ENCODE measurements around the gene TMTC3. TPM values are rescaled to one million over a fixed set of nuclear protein-coding genes. Genes with fewer than 3 reads are reported as not detected.
A peak's percentile ranks its signal among the peaks of the same experiment; 100 is the strongest.

Gene TMTC3
- polyA plus RNA-seq, 1 of the 3 experiments (the other 2 are of a cell fraction): 2.8 TPM

DNA sequence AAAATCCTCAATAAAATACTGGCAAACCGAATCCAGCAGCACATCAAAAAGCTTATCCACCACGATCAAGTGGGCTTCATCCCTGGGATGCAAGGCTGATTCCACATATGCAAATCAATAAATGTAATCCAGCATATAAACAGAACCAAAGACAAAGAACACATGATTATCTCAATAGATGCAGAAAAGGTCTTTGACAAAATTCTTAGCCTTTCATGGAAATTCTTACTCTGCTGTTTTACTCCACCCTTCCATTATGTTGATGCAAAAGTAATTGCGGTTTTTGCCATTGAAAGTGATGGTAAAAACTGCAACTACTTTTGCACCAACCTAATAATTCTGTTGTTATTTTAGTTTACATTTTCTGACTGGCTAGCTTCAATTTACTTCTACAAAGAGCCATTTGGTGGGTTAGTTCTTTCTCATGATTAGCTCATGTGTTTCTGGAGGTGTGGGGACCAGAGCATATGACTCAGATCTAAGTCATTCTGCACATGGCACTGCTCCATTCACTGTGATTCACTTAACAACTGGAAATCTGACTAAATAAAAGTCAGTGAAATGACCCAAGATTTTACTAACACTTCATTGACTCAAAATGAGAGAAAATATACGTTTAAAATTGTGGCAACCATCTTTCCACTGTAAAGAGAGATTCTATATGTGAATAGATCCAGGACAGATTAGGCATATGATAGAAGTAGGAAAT, 99.9 kb downstream of the TMTC3 start (continued):
- TF ChIP-seq, protein P1, sequence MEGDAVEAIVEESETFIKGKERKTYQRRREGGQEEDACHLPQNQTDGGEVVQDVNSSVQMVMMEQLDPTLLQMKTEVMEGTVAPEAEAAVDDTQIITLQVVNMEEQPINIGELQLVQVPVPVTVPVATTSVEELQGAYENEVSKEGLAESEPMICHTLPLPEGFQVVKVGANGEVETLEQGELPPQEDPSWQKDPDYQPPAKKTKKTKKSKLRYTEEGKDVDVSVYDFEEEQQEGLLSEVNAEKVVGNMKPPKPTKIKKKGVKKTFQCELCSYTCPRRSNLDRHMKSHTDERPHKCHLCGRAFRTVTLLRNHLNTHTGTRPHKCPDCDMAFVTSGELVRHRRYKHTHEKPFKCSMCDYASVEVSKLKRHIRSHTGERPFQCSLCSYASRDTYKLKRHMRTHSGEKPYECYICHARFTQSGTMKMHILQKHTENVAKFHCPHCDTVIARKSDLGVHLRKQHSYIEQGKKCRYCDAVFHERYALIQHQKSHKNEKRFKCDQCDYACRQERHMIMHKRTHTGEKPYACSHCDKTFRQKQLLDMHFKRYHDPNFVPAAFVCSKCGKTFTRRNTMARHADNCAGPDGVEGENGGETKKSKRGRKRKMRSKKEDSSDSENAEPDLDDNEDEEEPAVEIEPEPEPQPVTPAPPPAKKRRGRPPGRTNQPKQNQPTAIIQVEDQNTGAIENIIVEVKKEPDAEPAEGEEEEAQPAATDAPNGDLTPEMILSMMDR (IDR thresholded peaks at IDR 0.05): no peak
- TF ChIP-seq RFX5 (IDR thresholded peaks at IDR 0.05; ENCODE audit: low read length) (no peak), RAD21 (IDR thresholded peaks at IDR 0.05; ENCODE audit: low read length) (no peak), RXRA (IDR thresholded peaks at IDR 0.05; ENCODE audit: borderline replicate concordance, low read depth) (peak; percentile 36; the same call in 1 of the 2 replicates), FOXJ3 (CRISPR knock-in tag; IDR thresholded peaks at IDR 0.05) (no peak), JUND (IDR thresholded peaks at IDR 0.05) (peak; percentile 90), GABPA (IDR thresholded peaks at IDR 0.05; ENCODE audit: low read depth) (no peak), SIN3A (IDR thresholded peaks at IDR 0.05; ENCODE audit: borderline replicate concordance, low read depth, low read length) (no peak)
- TF ChIP-seq, protein P2, sequence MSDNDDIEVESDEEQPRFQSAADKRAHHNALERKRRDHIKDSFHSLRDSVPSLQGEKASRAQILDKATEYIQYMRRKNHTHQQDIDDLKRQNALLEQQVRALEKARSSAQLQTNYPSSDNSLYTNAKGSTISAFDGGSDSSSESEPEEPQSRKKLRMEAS (IDR thresholded peaks at IDR 0.05; ENCODE audit: low read depth): peak; percentile 80
- TF ChIP-seq, protein P3, sequence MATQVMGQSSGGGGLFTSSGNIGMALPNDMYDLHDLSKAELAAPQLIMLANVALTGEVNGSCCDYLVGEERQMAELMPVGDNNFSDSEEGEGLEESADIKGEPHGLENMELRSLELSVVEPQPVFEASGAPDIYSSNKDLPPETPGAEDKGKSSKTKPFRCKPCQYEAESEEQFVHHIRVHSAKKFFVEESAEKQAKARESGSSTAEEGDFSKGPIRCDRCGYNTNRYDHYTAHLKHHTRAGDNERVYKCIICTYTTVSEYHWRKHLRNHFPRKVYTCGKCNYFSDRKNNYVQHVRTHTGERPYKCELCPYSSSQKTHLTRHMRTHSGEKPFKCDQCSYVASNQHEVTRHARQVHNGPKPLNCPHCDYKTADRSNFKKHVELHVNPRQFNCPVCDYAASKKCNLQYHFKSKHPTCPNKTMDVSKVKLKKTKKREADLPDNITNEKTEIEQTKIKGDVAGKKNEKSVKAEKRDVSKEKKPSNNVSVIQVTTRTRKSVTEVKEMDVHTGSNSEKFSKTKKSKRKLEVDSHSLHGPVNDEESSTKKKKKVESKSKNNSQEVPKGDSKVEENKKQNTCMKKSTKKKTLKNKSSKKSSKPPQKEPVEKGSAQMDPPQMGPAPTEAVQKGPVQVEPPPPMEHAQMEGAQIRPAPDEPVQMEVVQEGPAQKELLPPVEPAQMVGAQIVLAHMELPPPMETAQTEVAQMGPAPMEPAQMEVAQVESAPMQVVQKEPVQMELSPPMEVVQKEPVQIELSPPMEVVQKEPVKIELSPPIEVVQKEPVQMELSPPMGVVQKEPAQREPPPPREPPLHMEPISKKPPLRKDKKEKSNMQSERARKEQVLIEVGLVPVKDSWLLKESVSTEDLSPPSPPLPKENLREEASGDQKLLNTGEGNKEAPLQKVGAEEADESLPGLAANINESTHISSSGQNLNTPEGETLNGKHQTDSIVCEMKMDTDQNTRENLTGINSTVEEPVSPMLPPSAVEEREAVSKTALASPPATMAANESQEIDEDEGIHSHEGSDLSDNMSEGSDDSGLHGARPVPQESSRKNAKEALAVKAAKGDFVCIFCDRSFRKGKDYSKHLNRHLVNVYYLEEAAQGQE (IDR thresholded peaks at IDR 0.05; ENCODE audit: low read depth, low read length): no peak
- TF ChIP-seq, protein P4, sequence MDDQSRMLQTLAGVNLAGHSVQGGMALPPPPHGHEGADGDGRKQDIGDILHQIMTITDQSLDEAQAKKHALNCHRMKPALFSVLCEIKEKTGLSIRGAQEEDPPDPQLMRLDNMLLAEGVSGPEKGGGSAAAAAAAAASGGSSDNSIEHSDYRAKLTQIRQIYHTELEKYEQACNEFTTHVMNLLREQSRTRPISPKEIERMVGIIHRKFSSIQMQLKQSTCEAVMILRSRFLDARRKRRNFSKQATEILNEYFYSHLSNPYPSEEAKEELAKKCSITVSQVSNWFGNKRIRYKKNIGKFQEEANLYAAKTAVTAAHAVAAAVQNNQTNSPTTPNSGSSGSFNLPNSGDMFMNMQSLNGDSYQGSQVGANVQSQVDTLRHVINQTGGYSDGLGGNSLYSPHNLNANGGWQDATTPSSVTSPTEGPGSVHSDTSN (IDR thresholded peaks at IDR 0.05): peak; percentile 38; the same call in 1 of the 2 replicates
- TF ChIP-seq, protein P5, sequence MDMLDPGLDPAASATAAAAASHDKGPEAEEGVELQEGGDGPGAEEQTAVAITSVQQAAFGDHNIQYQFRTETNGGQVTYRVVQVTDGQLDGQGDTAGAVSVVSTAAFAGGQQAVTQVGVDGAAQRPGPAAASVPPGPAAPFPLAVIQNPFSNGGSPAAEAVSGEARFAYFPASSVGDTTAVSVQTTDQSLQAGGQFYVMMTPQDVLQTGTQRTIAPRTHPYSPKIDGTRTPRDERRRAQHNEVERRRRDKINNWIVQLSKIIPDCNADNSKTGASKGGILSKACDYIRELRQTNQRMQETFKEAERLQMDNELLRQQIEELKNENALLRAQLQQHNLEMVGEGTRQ (IDR thresholded peaks at IDR 0.05; ENCODE audit: borderline replicate concordance, low read depth, low read length): no peak
- TF ChIP-seq, protein P6, sequence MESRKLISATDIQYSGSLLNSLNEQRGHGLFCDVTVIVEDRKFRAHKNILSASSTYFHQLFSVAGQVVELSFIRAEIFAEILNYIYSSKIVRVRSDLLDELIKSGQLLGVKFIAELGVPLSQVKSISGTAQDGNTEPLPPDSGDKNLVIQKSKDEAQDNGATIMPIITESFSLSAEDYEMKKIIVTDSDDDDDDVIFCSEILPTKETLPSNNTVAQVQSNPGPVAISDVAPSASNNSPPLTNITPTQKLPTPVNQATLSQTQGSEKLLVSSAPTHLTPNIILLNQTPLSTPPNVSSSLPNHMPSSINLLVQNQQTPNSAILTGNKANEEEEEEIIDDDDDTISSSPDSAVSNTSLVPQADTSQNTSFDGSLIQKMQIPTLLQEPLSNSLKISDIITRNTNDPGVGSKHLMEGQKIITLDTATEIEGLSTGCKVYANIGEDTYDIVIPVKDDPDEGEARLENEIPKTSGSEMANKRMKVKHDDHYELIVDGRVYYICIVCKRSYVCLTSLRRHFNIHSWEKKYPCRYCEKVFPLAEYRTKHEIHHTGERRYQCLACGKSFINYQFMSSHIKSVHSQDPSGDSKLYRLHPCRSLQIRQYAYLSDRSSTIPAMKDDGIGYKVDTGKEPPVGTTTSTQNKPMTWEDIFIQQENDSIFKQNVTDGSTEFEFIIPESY (IDR thresholded peaks at IDR 0.05; ENCODE audit: borderline replicate concordance, low read depth): no peak
- TF ChIP-seq, protein P7, sequence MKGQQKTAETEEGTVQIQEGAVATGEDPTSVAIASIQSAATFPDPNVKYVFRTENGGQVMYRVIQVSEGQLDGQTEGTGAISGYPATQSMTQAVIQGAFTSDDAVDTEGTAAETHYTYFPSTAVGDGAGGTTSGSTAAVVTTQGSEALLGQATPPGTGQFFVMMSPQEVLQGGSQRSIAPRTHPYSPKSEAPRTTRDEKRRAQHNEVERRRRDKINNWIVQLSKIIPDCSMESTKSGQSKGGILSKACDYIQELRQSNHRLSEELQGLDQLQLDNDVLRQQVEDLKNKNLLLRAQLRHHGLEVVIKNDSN (IDR thresholded peaks at IDR 0.05; ENCODE audit: borderline replicate concordance, low read depth): no peak

All from SK-N-SH (cell line).